Left ventricle myocardium inferior (tissue), 1 donor: ENCODE results near the gene RAB31. TPM values are rescaled to one million over a fixed set of nuclear protein-coding genes. Genes with fewer than 3 reads are reported as not detected.

Experiments
- DNase-seq: peaks from one replicate; pipeline ENCODE4 v3.0.0-alpha.2; 2020
- H3K27ac ChIP-seq: fragments of 200-600 bp; replicated peaks from 2 replicates; pipeline ENCODE4 v1.8.0; 2021
- H3K27me3 ChIP-seq: fragments of 200-600 bp; 2 replicates; pipeline ENCODE4 v1.8.0; 2021; ENCODE audit warnings: low read depth
- H3K36me3 ChIP-seq: fragments of 200-600 bp; 2 replicates; pipeline ENCODE4 v1.8.0; 2021
- H3K4me1 ChIP-seq: fragments of 200-600 bp; 2 replicates; pipeline ENCODE4 v1.8.0; 2021
- H3K4me3 ChIP-seq: fragments of 200-600 bp; 2 replicates; pipeline ENCODE4 v1.8.0; 2021; ENCODE audit warnings: mild to moderate bottlenecking, moderate library complexity
- H3K9me3 ChIP-seq: fragments of 200-600 bp; replicated peaks from 2 replicates; pipeline ENCODE4 v1.8.0; 2021
- intact Hi-C: fragments of 100-400 bp; cut with micrococcal nuclease; formaldehyde crosslinking; loops from one replicate; pipeline ENCODE4 v1.11.0; 2022
- total RNA-seq: library from RNA; stranded (reverse); fragmentation: NEBNext Ultra II Directional; extraction: Animal tissue kit (Norgen Biotek cat#: 25700); gene quantifications from one replicate; pipeline ENCODE4 v1.2.1, GENCODE V29; 2021
- TF ChIP-seq, protein P1 (sequence below): fragments of 200-600 bp; IDR thresholded peaks from 2 replicates; pipeline ENCODE4 v1.8.0; 2021; ENCODE audit warnings: antibody characterized with exemption, mild to moderate bottlenecking, borderline replicate concordance
- donor health status: DM: no; HTN: yes; CAD: no; lungs with severe emphysema.

Gene RAB31
- total RNA-seq, 1 donor from 2014 or later: 12.0 TPM

DNA sequence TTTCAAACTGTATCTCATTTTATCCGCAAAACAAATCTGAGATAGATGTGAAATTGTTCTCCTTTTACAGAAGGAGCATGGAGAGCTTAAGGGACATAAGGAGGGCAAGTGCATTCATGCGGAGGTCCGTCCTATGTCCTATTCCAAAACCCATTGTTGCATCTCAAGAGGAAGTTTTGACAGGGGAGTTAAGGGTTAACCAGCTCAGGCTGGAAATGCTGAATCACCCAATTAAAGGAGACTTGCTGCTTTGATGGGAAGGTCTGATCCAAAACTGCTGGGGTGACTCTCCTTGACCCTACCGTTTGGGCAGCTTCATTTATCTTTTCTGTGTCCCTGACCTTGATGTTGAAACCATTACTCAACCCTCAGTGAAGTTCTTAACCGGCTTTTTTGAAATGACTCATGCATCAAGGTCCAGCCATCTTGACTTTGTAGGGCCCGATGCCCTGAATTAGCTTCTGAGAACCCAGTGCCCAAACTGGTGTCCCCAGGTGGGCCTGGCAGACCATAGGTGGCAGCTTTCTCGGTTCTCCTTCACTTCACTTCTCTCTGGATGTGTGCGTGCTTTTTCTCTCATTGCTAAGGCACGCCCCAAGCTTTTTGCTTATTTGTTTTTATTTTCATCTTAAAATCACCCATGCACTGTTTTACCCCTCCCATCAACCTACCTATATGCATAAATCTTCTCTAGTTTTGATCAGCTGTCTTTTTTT, 161.8 kb downstream of the RAB31 start:
- no peaks in the 10 kb centered on the region for H3K4me1 ChIP-seq
- H3K9me3 ChIP-seq: peaks cover 20% of the 10 kb centered on the region
- H3K27ac ChIP-seq: no peak overlapping the region
- H3K27me3 ChIP-seq: no peaks in the 10 kb centered on the region
- TF ChIP-seq, protein P1, sequence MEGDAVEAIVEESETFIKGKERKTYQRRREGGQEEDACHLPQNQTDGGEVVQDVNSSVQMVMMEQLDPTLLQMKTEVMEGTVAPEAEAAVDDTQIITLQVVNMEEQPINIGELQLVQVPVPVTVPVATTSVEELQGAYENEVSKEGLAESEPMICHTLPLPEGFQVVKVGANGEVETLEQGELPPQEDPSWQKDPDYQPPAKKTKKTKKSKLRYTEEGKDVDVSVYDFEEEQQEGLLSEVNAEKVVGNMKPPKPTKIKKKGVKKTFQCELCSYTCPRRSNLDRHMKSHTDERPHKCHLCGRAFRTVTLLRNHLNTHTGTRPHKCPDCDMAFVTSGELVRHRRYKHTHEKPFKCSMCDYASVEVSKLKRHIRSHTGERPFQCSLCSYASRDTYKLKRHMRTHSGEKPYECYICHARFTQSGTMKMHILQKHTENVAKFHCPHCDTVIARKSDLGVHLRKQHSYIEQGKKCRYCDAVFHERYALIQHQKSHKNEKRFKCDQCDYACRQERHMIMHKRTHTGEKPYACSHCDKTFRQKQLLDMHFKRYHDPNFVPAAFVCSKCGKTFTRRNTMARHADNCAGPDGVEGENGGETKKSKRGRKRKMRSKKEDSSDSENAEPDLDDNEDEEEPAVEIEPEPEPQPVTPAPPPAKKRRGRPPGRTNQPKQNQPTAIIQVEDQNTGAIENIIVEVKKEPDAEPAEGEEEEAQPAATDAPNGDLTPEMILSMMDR: no peak
- no peaks in the 10 kb centered on the region for H3K36me3 ChIP-seq
- no peak overlapping the region for H3K4me3 ChIP-seq
- no peak for DNase-seq
- intact Hi-C loops: no loop called here

DNA sequence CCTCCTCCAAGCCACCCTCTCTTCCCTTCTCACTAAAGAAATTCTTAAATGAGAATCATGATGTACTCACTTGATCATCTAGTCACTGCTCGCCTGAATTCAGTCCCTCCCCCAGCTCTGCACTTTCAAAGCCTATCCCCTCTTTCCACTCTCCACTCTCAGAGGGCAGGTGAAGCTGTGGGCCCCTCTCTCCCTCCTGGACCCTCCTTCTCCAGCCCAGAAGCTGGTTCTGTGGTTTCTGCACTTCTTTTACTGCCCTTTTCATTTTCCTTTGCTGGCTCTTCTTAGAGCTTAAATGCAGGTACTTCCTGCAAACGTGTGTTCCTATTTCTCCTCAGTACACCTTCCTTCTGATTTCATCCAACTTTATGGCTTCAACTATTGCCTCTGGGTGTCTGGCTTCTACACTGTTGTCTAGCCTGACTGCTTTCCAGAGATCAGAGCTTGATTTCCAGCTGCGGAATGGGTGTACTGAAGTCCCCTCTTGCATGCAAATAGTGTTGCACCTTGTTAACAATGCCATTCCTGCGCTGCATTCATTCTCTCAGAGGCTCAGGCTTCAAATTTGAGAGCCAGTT, 162.4 kb downstream of the RAB31 start:
- H3K27me3 ChIP-seq: no peaks in the 10 kb centered on the region
- H3K9me3 ChIP-seq: peaks cover 14% of the 10 kb centered on the region
- H3K4me1 ChIP-seq: no peaks in the 10 kb centered on the region
- H3K36me3 ChIP-seq: no peaks in the 10 kb centered on the region
- H3K27ac ChIP-seq: no peak overlapping the region
- no peak for DNase-seq
- TF ChIP-seq, protein P1: no peak
- H3K4me3 ChIP-seq: no peak overlapping the region
- intact Hi-C loops: no loop called here

DNA sequence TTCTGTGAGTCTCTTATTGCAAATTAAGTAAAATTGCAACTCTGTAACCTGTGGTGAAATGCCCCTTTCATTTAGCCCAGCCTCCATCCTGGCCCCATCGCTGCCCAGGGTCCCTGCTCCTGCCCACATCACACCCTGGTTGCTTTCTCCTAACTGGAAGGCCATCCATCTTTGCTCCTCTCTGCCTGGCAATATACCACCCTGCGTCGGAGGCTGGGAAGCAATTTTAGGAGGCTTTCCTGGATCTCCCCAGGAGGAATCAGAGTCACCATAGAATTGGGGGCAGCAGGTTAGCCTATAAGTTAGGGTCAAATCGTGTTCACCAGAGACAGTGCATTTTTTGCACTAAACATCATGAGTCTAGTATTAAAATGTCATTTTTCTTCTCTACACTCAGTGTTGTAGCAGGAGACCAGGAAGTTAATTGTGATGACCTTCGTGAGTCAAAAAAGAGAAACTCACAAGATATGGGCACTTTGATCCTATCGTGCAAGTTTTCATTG, 163.2 kb downstream of the RAB31 start:
- Histone ChIP-seq H3K9me3 (peaks cover 6% of the 10 kb centered on the region), H3K36me3 (no peaks in the 10 kb centered on the region), H3K27ac (no peak overlapping the region), H3K27me3 (no peaks in the 10 kb centered on the region), H3K4me3 (no peak overlapping the region), H3K4me1 (no peaks in the 10 kb centered on the region)
- intact Hi-C loops: no loop called here
- TF ChIP-seq, protein P1: no peak
- DNase-seq: no peak

DNA sequence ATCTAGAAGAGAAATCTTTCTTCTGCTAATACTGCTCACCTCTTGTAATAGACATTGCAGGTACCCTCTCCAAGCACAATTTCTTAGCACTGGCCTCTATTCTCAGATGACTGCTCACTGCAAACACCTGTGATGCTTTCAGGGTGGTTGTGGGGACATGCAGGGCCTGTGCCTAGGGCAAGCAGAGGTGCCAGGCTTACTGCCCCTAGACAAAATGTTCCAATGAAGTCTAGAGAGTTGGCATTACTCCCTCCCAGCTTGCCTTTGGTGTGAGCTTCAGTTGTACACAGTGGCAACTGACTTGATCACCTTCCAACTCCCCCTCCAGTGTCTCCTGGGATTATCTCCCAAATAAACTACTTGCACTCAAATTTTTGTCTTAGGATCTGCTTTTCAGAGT, 164.7 kb downstream of the RAB31 start:
- intact Hi-C loops: no loop called here
- no peak overlapping the region for H3K27ac ChIP-seq
- H3K9me3 ChIP-seq: no peaks in the 10 kb centered on the region

DNA sequence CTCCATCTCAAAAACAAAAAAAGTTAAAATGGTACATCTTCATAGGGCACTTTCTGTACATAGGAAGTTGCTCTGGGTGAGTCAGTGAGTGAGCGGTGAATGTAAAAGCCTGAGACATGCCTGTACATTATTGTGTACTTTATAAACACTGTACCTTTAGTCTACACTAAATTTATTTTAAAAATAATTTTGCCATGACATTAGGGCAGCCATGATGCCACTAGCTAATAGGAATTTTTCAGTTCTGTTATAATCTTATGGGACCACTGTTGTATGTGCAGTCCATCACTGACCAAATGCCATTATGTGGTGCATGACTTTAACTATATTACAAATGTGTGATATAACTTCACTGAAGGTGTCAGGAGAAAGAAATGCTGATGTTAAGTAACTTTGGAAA, 166.6 kb downstream of the RAB31 start:
- H3K27me3 ChIP-seq: no peaks in the 10 kb centered on the region

More for the DNA sequence above, 164.7 kb downstream of the RAB31 start:
- Histone ChIP-seq H3K4me3 (no peak overlapping the region), H3K4me1 (peaks cover 12% of the 10 kb centered on the region), H3K27me3 (no peaks in the 10 kb centered on the region), H3K36me3 (no peaks in the 10 kb centered on the region)
- DNase-seq: no peak
- TF ChIP-seq, protein P1: no peak

More for the DNA sequence above, 166.6 kb downstream of the RAB31 start:
- no peaks in the 10 kb centered on the region for H3K9me3 ChIP-seq
- no peaks in the 10 kb centered on the region for H3K36me3 ChIP-seq
- DNase-seq: no peak
- H3K4me1 ChIP-seq: peaks cover 13% of the 10 kb centered on the region
- H3K27ac ChIP-seq: no peak overlapping the region
- no peak overlapping the region for H3K4me3 ChIP-seq
- TF ChIP-seq, protein P1: no peak
- intact Hi-C loops: no loop called here
